Keratinocyte (primary cell): ENCODE results near the gene BRSK2. TPM values are rescaled to one million over a fixed set of nuclear protein-coding genes. Genes with fewer than 3 reads are reported as not detected.

Source experiments
- DNase-seq: peaks from one replicate; pipeline ENCODE4 v3.0.0-alpha.2; 2011; ENCODE audit warnings: low read depth, missing footprints, low spot score
- FAIRE-seq: peaks from 2 replicates; lab custom pipeline; 2011; peaks lifted over from hg19 to GRCh38; lab: Jason Lieb, UNC
- H2AFZ ChIP-seq: 2 replicates; pipeline ENCODE4 v1.6.0; 2012; ENCODE audit warnings: low read length, control low read depth, inconsistent platforms; ENCODE audit not compliant: control insufficient read depth
- H3K27ac ChIP-seq: 2 replicates; pipeline ENCODE4 v1.5.1; 2011; ENCODE audit warnings: low read length; ENCODE audit not compliant: control insufficient read depth, insufficient read depth
- H3K27me3 ChIP-seq: 3 replicates; pipeline ENCODE4 v1.6.0; 2011; ENCODE audit warnings: low read length; ENCODE audit not compliant: control insufficient read depth, insufficient read depth; ENCODE audit errors: extremely low read depth
- H3K36me3 ChIP-seq, 2 experiments: 2 replicates in 1 of 2; 3 replicates in 1 of 2; pipeline ENCODE4 v1.5.1; 2011; ENCODE audit warnings: low read length in 2 of 2, mild to moderate bottlenecking in 1 of 2; ENCODE audit not compliant: control insufficient read depth in 2 of 2, insufficient read depth in 2 of 2; ENCODE audit errors: extremely low read depth in 1 of 2
- H3K4me1 ChIP-seq: 3 replicates; pipeline ENCODE4 v1.5.1; 2011; ENCODE audit warnings: low read length; ENCODE audit not compliant: control insufficient read depth, insufficient read depth; ENCODE audit errors: extremely low read depth
- H3K4me2 ChIP-seq: 3 replicates; pipeline ENCODE4 v1.6.0; 2011; ENCODE audit warnings: low read depth, low read length; ENCODE audit not compliant: control insufficient read depth, insufficient read depth; ENCODE audit errors: extremely low read depth
- H3K4me3 ChIP-seq, 3 experiments: fragments of 200-600 bp in 1 of 3; sonication (generic) in 1 of 3; 2 replicates in 2 of 3; 3 replicates in 1 of 3; pipeline ENCODE4 v1.5.1; 2011 to 2016; ENCODE audit warnings: low read length in 3 of 3, mild to moderate bottlenecking in 3 of 3, control low read depth in 2 of 3, inconsistent platforms in 1 of 3, low read depth in 1 of 3, mixed read lengths in 1 of 3, mixed run types in 1 of 3, moderate library complexity in 1 of 3; ENCODE audit not compliant: control insufficient read depth in 2 of 3, insufficient read depth in 2 of 3; ENCODE audit errors: extremely low read depth in 1 of 3
- H3K79me2 ChIP-seq: 2 replicates; pipeline ENCODE4 v1.6.0; 2012; ENCODE audit warnings: low read length; ENCODE audit not compliant: control insufficient read depth, insufficient read depth
- H3K9ac ChIP-seq: 3 replicates; pipeline ENCODE4 v1.6.0; 2011; ENCODE audit warnings: low read length; ENCODE audit not compliant: control insufficient read depth, insufficient read depth; ENCODE audit errors: extremely low read depth
- H3K9me1 ChIP-seq: 3 replicates; pipeline ENCODE4 v1.6.0; 2011; ENCODE audit warnings: low read length; ENCODE audit not compliant: control insufficient read depth, insufficient read depth; ENCODE audit errors: extremely low read depth
- H3K9me3 ChIP-seq: 2 replicates; pipeline ENCODE4 v1.5.1; 2012; ENCODE audit warnings: low read depth, low read length; ENCODE audit not compliant: control insufficient read depth
- H4K20me1 ChIP-seq: 3 replicates; pipeline ENCODE4 v1.6.0; 2011; ENCODE audit warnings: low read length; ENCODE audit not compliant: control insufficient read depth, insufficient read depth; ENCODE audit errors: extremely low read depth
- EZH2 ChIP-seq: IDR thresholded peaks from one replicate; pipeline ENCODE4 v1.6.1; 2012; ENCODE audit warnings: inconsistent platforms, mild to moderate bottlenecking, low read length, moderate library complexity
- dilution Hi-C: fragments of 300-500 bp; cut with MboI; formaldehyde crosslinking; loops from one replicate; pipeline ENCODE4 v1.7.0; 2020; ENCODE audit warnings: low sequenced_read_pairs; ENCODE audit not compliant: extremely low pct_ligation_motif_present
- polyA plus RNA-seq, 5 experiments: library from polyadenylated mRNA; depleted of rRNA in 3 of 5; stranded (reverse) in 3 of 5; stranded (forward) in 1 of 5; unstranded in 1 of 5; fragments of >200 nt; gene quantifications; 1 replicate in 1 of 5; 2 replicates in 3 of 5; 3 replicates in 1 of 5; pipeline versions ENCODE4 v1.2.1 to v1.2.3, GENCODE V29; 2011 to 2012; ENCODE audit warnings: missing spikeins in 2 of 5, low read depth in 1 of 5, low replicate concordance in 1 of 5
- TF ChIP-seq, protein P1 (sequence below), 3 experiments: IDR thresholded peaks in 1 of 3; conservative IDR thresholded peaks in 1 of 3; optimal IDR thresholded peaks in 1 of 3; 2 replicates in 2 of 3; 3 replicates in 1 of 3; pipeline versions ENCODE3 to v1.5.1; 2011; ENCODE audit warnings: low read length in 3 of 3, mild to moderate bottlenecking in 3 of 3, moderate library complexity in 2 of 3, control low read depth in 1 of 3, inconsistent platforms in 1 of 3; ENCODE audit not compliant: insufficient read depth in 2 of 3; ENCODE audit errors: extremely low read depth in 1 of 3

BRSK2 gene
- polyA plus RNA-seq, 1 donor (not counting 4 experiments of a cell fraction or from before 2014, with no cell fraction given) = 0.09 TPM

GRCh38 chr11:1471736-1472135 lies 82.0 kb downstream of the BRSK2 start:
- TF ChIP-seq, protein P1, sequence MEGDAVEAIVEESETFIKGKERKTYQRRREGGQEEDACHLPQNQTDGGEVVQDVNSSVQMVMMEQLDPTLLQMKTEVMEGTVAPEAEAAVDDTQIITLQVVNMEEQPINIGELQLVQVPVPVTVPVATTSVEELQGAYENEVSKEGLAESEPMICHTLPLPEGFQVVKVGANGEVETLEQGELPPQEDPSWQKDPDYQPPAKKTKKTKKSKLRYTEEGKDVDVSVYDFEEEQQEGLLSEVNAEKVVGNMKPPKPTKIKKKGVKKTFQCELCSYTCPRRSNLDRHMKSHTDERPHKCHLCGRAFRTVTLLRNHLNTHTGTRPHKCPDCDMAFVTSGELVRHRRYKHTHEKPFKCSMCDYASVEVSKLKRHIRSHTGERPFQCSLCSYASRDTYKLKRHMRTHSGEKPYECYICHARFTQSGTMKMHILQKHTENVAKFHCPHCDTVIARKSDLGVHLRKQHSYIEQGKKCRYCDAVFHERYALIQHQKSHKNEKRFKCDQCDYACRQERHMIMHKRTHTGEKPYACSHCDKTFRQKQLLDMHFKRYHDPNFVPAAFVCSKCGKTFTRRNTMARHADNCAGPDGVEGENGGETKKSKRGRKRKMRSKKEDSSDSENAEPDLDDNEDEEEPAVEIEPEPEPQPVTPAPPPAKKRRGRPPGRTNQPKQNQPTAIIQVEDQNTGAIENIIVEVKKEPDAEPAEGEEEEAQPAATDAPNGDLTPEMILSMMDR (optimal IDR thresholded peaks at IDR 0.05 in 1 of 3, IDR thresholded peaks at IDR 0.05 in 1 of 3, conservative IDR thresholded peaks at IDR 0.05 in 1 of 3; ENCODE audit: extremely low read depth in 1 of 3, insufficient read depth in 2 of 3, low read length in 3 of 3) = no peak
- no peak for TF ChIP-seq EZH2
- dilution Hi-C loops = no loop called here
- H4K20me1 ChIP-seq = peaks cover 3% of the 10 kb centered on the region
- H3K4me1 ChIP-seq = no peaks in the 10 kb centered on the region
- no peak overlapping the region for H3K27ac ChIP-seq
- H3K27me3 ChIP-seq = no peaks in the 10 kb centered on the region
- no peak overlapping the region for H3K9ac ChIP-seq
- DNase-seq (no peak), FAIRE-seq (no peak)
- no peak overlapping the region for H3K4me2 ChIP-seq
- H3K9me3 ChIP-seq = no peaks in the 10 kb centered on the region
- H3K79me2 ChIP-seq = no peaks in the 10 kb centered on the region
- peaks cover 3 to 27% of the 10 kb centered on the region in 2 experiments for H3K36me3 ChIP-seq
- no peaks in the 10 kb centered on the region for H3K9me1 ChIP-seq
- no peak overlapping the region for H3K4me3 ChIP-seq
- no peak overlapping the region for H2AFZ ChIP-seq

GRCh38 chr11:1472180-1473005 lies 82.7 kb downstream of the BRSK2 start:
- dilution Hi-C loops = no loop called here
- H4K20me1 ChIP-seq = peaks cover under 1% of the 10 kb centered on the region
- no peaks in the 10 kb centered on the region for H3K4me1 ChIP-seq
- H3K79me2 ChIP-seq = no peaks in the 10 kb centered on the region
- TF ChIP-seq EZH2 = no peak
- TF ChIP-seq, protein P1 (optimal IDR thresholded peaks at IDR 0.05 in 1 of 3, IDR thresholded peaks at IDR 0.05 in 1 of 3, conservative IDR thresholded peaks at IDR 0.05 in 1 of 3; ENCODE audit: extremely low read depth in 1 of 3, insufficient read depth in 2 of 3, low read length in 3 of 3) = no peak
- H2AFZ ChIP-seq = no peak overlapping the region
- no peak overlapping the region for H3K4me3 ChIP-seq
- peaks cover 7 to 32% of the 10 kb centered on the region in 2 experiments for H3K36me3 ChIP-seq
- no peaks in the 10 kb centered on the region for H3K9me3 ChIP-seq
- no peak overlapping the region for H3K4me2 ChIP-seq
- no peaks in the 10 kb centered on the region for H3K9me1 ChIP-seq
- DNase-seq = no peak
- H3K27ac ChIP-seq = no peak overlapping the region
- H3K27me3 ChIP-seq = no peaks in the 10 kb centered on the region
- no peak overlapping the region for H3K9ac ChIP-seq
- no peak for FAIRE-seq
